ENCODE data around the gene DLGAP4. TPM values are rescaled to one million over a fixed set of nuclear protein-coding genes. Genes with fewer than 3 reads are reported as not detected.
A peak's percentile ranks its signal among the peaks of the same experiment; 100 is the strongest.

The DLGAP4 gene
- total and polyA plus RNA-seq, 7 experiments from 2014 or later = 15.0 to 40.2 (median 35.3) TPM

GRCh38 chr20:36528176-36528874 lies 222.2 kb downstream of the DLGAP4 start:
- Mint-ChIP-seq H3K9me3 (no peaks in the 10 kb centered on the region), H3K4me3 (no peak overlapping the region), H3K4me1 (peaks cover 0 to 4% (median 0%) of the 10 kb centered on the region in 7 donors), H3K27ac (peak overlapping the region in 1 of 9 donors; percentile 3), H3K27me3 (no peaks in the 10 kb centered on the region), H3K36me3 (peaks cover 0 to 25% (median 13%) of the 10 kb centered on the region in 5 donors)
- intact Hi-C loops (cut with micrococcal nuclease) = no loop called here
- Histone ChIP-seq H3K4me3 (ENCODE audit: low read length) (no peak overlapping the region), H3K9me3 (ENCODE audit: control insufficient read depth in 2 of 3, low read length in 3 of 3) (no peaks in the 10 kb centered on the region), H3K4me1 (ENCODE audit: control insufficient read depth in 2 of 2, insufficient read depth in 2 of 2, low read length in 2 of 2) (no peaks in the 10 kb centered on the region), H3K27me3 (ENCODE audit: control insufficient read depth in 2 of 2, insufficient read depth in 2 of 2, low read length in 2 of 2) (no peaks in the 10 kb centered on the region), H3K27ac (ENCODE audit: low read depth, low read length) (no peak overlapping the region), H3K36me3 (ENCODE audit: control insufficient read depth in 2 of 3, insufficient read depth in 3 of 3, low read length in 3 of 3) (peaks cover 0 to 40% (median 9%) of the 10 kb centered on the region in 3 experiments)
- ChIA-PET CTCF (no interaction called here), POLR2A (no interaction called here)
- ATAC-seq (no peak), DNase-seq (no peak)

GRCh38 chr20:36528875-36529417 lies 222.8 kb downstream of the DLGAP4 start:
- Histone ChIP-seq H3K4me3 (ENCODE audit: low read length) (no peak overlapping the region), H3K27ac (ENCODE audit: low read depth, low read length) (no peak overlapping the region), H3K4me1 (ENCODE audit: control insufficient read depth in 2 of 2, insufficient read depth in 2 of 2, low read length in 2 of 2) (no peaks in the 10 kb centered on the region), H3K9me3 (ENCODE audit: control insufficient read depth in 2 of 3, low read length in 3 of 3) (no peaks in the 10 kb centered on the region), H3K27me3 (ENCODE audit: control insufficient read depth in 2 of 2, insufficient read depth in 2 of 2, low read length in 2 of 2) (no peaks in the 10 kb centered on the region), H3K36me3 (ENCODE audit: control insufficient read depth in 2 of 3, insufficient read depth in 3 of 3, low read length in 3 of 3) (peaks cover 0 to 39% (median 9%) of the 10 kb centered on the region in 3 experiments)
- no peak for ATAC-seq
- Mint-ChIP-seq H3K36me3 (peaks cover 0 to 23% (median 13%) of the 10 kb centered on the region in 5 donors), H3K9me3 (no peaks in the 10 kb centered on the region), H3K4me1 (peaks cover 0 to 4% (median 0%) of the 10 kb centered on the region in 7 donors), H3K27me3 (no peaks in the 10 kb centered on the region), H3K4me3 (no peak overlapping the region), H3K27ac (peak overlapping the region in 1 of 9 donors; percentile 3)
- no peak for DNase-seq
- intact Hi-C loops (cut with micrococcal nuclease) = no loop called here
- POLR2A ChIA-PET = interaction anchor here (1.3 kb wide), 1 partner anchor 76 kb away, joined by 3 read pairs; the partner anchor contains the start of gene RAB5IF
- CTCF ChIA-PET = no interaction called here

GRCh38 chr20:36532388-36532787 lies 226.2 kb downstream of the DLGAP4 start:
- H3K9me3 Mint-ChIP-seq = no peaks in the 10 kb centered on the region
- ATAC-seq (no peak), DNase-seq (no peak)
- peaks cover 0 to 6% (median 2%) of the 10 kb centered on the region in 5 donors for H3K36me3 Mint-ChIP-seq
- no peak overlapping the region for H3K4me3 ChIP-seq (ENCODE audit: low read length)
- peaks cover 0 to 4% (median 0%) of the 10 kb centered on the region in 7 donors for H3K4me1 Mint-ChIP-seq
- ChIA-PET POLR2A (interaction anchor here (0.5 kb wide), 1 partner anchor 744 kb away, joined by 3 read pairs; no protein-coding TSS in a partner anchor), CTCF (no interaction called here)
- H3K27me3 Mint-ChIP-seq = peaks cover 0 to under 1% (median 0%) of the 10 kb centered on the region in 5 donors
- no peaks in the 10 kb centered on the region for H3K9me3 ChIP-seq (ENCODE audit: control insufficient read depth in 2 of 3, low read length in 3 of 3)
- no peak overlapping the region for H3K4me3 Mint-ChIP-seq
- peaks cover 0 to 11% (median 0%) of the 10 kb centered on the region in 3 experiments for H3K36me3 ChIP-seq (ENCODE audit: control insufficient read depth in 2 of 3, insufficient read depth in 3 of 3, low read length in 3 of 3)
- H3K4me1 ChIP-seq (ENCODE audit: control insufficient read depth in 2 of 2, insufficient read depth in 2 of 2, low read length in 2 of 2) = no peaks in the 10 kb centered on the region
- H3K27me3 ChIP-seq (ENCODE audit: control insufficient read depth in 2 of 2, insufficient read depth in 2 of 2, low read length in 2 of 2) = no peaks in the 10 kb centered on the region
- H3K27ac ChIP-seq (ENCODE audit: low read depth, low read length) = no peak overlapping the region
- intact Hi-C loops (cut with micrococcal nuclease) = no loop called here
- H3K27ac Mint-ChIP-seq = no peak overlapping the region

GRCh38 chr20:36532822-36533221 lies 226.7 kb downstream of the DLGAP4 start:
- peaks cover 0 to 4% (median 0%) of the 10 kb centered on the region in 5 donors for H3K36me3 Mint-ChIP-seq
- no peak overlapping the region for H3K27ac ChIP-seq (ENCODE audit: low read depth, low read length)
- POLR2A ChIA-PET = interaction anchor here (0.5 kb wide), 1 partner anchor 743 kb away, joined by 3 read pairs; no protein-coding TSS in a partner anchor
- CTCF ChIA-PET = no interaction called here
- H3K4me1 ChIP-seq (ENCODE audit: control insufficient read depth in 2 of 2, insufficient read depth in 2 of 2, low read length in 2 of 2) = no peaks in the 10 kb centered on the region
- no peaks in the 10 kb centered on the region for H3K27me3 ChIP-seq (ENCODE audit: control insufficient read depth in 2 of 2, insufficient read depth in 2 of 2, low read length in 2 of 2)
- H3K9me3 Mint-ChIP-seq = no peaks in the 10 kb centered on the region
- H3K4me3 Mint-ChIP-seq = no peak overlapping the region
- ATAC-seq (no peak), DNase-seq (no peak)
- H3K27me3 Mint-ChIP-seq = peaks cover 0 to 3% (median 0%) of the 10 kb centered on the region in 5 donors
- intact Hi-C loops (cut with micrococcal nuclease) = no loop called here
- H3K9me3 ChIP-seq (ENCODE audit: control insufficient read depth in 2 of 3, low read length in 3 of 3) = no peaks in the 10 kb centered on the region
- H3K27ac Mint-ChIP-seq = no peak overlapping the region
- no peak overlapping the region for H3K4me3 ChIP-seq (ENCODE audit: low read length)
- peaks cover 0 to 7% (median 0%) of the 10 kb centered on the region in 3 experiments for H3K36me3 ChIP-seq (ENCODE audit: control insufficient read depth in 2 of 3, insufficient read depth in 3 of 3, low read length in 3 of 3)
- peaks cover 0 to 4% (median 0%) of the 10 kb centered on the region in 7 donors for H3K4me1 Mint-ChIP-seq

- no peak for DNase-seq
- no peak overlapping the region for H3K27ac ChIP-seq (ENCODE audit: low read depth, low read length)
- ChIA-PET CTCF (no interaction called here), POLR2A (no interaction called here)
- no peak overlapping the region for H3K4me3 ChIP-seq (ENCODE audit: low read length)
- intact Hi-C loops (cut with micrococcal nuclease) = no loop called here
- Mint-ChIP-seq H3K4me1 (peaks cover 0 to 3% (median 0%) of the 10 kb centered on the region in 7 donors), H3K27ac (peak overlapping the region in 1 of 9 donors; percentile 48), H3K36me3 (no peaks in the 10 kb centered on the region), H3K9me3 (no peaks in the 10 kb centered on the region), H3K4me3 (no peak overlapping the region), H3K27me3 (peaks cover 0 to 9% (median 0%) of the 10 kb centered on the region in 5 donors)
- ATAC-seq = no peak
- no peaks in the 10 kb centered on the region for H3K27me3 ChIP-seq (ENCODE audit: control insufficient read depth in 2 of 2, insufficient read depth in 2 of 2, low read length in 2 of 2)
- H3K36me3 ChIP-seq (ENCODE audit: control insufficient read depth in 2 of 3, insufficient read depth in 3 of 3, low read length in 3 of 3) = no peaks in the 10 kb centered on the region
- no peaks in the 10 kb centered on the region for H3K4me1 ChIP-seq (ENCODE audit: control insufficient read depth in 2 of 2, insufficient read depth in 2 of 2, low read length in 2 of 2)
- no peaks in the 10 kb centered on the region for H3K9me3 ChIP-seq (ENCODE audit: control insufficient read depth in 2 of 3, low read length in 3 of 3)
Observed at GRCh38 chr20:36538026-36538722, 232.0 kb downstream of the DLGAP4 start.

- intact Hi-C loops (cut with micrococcal nuclease) = no loop called here
- no peaks in the 10 kb centered on the region for H3K4me1 ChIP-seq (ENCODE audit: control insufficient read depth in 2 of 2, insufficient read depth in 2 of 2, low read length in 2 of 2)
- Mint-ChIP-seq H3K9me3 (no peaks in the 10 kb centered on the region), H3K36me3 (no peaks in the 10 kb centered on the region), H3K27me3 (peaks cover 0 to 9% (median 0%) of the 10 kb centered on the region in 5 donors), H3K4me3 (peak overlapping the region in 2 of 10 donors; percentile 30 to 36), H3K27ac (peak overlapping the region in 1 of 9 donors; percentile 9), H3K4me1 (peaks cover 0 to 3% (median 0%) of the 10 kb centered on the region in 7 donors)
- H3K27ac ChIP-seq (ENCODE audit: low read depth, low read length) = no peak overlapping the region
- no peaks in the 10 kb centered on the region for H3K36me3 ChIP-seq (ENCODE audit: control insufficient read depth in 2 of 3, insufficient read depth in 3 of 3, low read length in 3 of 3)
- ChIA-PET POLR2A (no interaction called here), CTCF (no interaction called here)
- no peaks in the 10 kb centered on the region for H3K9me3 ChIP-seq (ENCODE audit: control insufficient read depth in 2 of 3, low read length in 3 of 3)
- DNase-seq (no peak), ATAC-seq (no peak)
- no peak overlapping the region for H3K4me3 ChIP-seq (ENCODE audit: low read length)
- H3K27me3 ChIP-seq (ENCODE audit: control insufficient read depth in 2 of 2, insufficient read depth in 2 of 2, low read length in 2 of 2) = no peaks in the 10 kb centered on the region
Observed at GRCh38 chr20:36540551-36541211, 234.5 kb downstream of the DLGAP4 start.

Data from naive thymus-derived CD4-positive, alpha-beta T cell (primary cell).